Testis (tissue), 2 donors: ENCODE measurements around the gene NRXN3.
"Not testable (repeated sequence)": the region's sequence is repeated elsewhere in the genome, so short reads cannot be mapped to it uniquely, and the experiment has no call there.

Source experiments
- CTCF ChIP-seq, 3 experiments: fragments of 450-650 bp in 2 of 3; fragments of 200-600 bp in 1 of 3; sonication (generic) in 1 of 3; IDR thresholded peaks; one replicate each; pipeline ENCODE4 v1.5.1; 2016 to 2019; ENCODE audit warnings: antibody characterized with exemption in 3 of 3, mild to moderate bottlenecking in 2 of 3, moderate library complexity in 1 of 3
- POLR2A ChIP-seq: fragments of 450-650 bp; IDR thresholded peaks from one replicate; pipeline ENCODE4 v1.6.1; 2017; ENCODE audit warnings: antibody characterized with exemption, mild to moderate bottlenecking, moderate library complexity

- TF ChIP-seq CTCF (IDR thresholded peaks at IDR 0.05); POLR2A: not testable (repeated sequence)
These were observed 849.7 kb downstream of the NRXN3 start for GRCh38 chr14:79019898-79020297.
